G401.6 (cell line): Measurements from ENCODE around the gene JAKMIP2.
"Not testable (repeated sequence)": the region's sequence is repeated elsewhere in the genome, so short reads cannot be mapped to it uniquely, and the experiment has no call there.

Experiments
- FAIRE-seq: peaks from 2 replicates; lab custom pipeline; 2012; peaks lifted over from hg19 to GRCh38; lab: Jason Lieb, UNC

JAKMIP2 gene

DNA sequence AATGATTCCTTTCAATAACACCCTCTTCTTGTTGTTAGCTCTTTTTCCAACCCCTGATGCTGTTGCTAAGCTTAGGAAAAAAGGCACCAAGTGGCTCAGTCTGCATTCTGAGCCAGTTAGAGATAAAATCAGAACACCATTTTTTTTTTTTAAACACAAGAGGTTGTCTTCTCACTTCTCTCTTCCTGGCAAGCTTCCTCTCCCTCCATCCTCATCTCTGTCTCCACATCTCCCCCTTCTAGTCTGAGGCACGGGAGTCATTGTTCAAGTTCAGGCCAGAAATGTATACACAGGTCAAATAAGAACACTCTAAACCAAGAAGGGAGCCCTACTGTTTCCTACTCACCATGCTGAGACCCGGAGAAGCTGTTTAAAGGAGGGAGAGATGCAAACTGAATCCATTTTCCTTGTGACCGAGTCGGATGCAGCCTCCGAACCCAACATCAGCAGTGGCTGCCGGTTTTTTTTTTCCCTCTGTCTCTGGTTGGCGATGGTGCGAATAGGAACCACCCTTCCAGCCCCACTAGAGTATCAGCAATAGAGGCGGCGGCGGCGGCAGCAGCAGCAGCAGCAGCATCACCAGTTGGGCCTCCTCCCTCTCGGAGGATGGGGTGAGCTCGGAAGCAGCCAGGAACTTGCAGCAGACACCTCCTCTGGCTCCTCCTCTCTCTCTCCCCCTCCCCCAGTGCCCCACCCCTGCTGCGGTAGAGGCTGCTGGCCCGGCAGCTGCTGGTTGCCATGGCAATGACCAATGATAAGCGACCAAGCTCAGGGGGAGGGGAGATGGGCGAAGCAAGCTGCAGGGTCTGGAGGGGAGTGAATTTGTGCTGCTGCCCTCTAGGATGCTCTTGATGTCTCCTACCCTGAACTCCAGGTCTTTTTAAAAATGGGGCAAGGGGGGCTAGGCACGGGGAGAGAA lies at the start of gene JAKMIP2:
Gene JAKMIP2, minus strand, starts transcription at position 619 of the 919 bp plus-strand sequence. CDS start 110,922 bp downstream, outside the sequence.
- FAIRE-seq: no peak

DNA sequence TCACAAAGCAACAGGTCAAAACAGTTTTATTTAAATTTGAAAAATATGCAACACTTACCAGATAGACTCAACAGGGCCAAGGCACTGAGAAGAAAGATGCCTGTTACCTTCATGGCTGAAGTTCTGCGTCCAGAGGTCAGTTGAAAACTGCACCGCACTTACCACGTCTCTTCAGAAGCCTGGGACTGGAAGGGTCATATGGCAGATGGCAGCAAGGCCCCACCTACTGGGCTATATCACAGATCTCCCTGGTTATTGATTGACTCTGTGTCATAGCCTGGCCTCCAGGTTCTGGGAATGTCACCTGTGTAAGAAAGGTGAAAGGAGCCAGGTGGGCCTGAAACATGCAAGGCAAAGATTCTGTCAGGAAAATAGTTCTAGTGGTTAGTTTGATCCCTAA lies 48.9 kb upstream of the JAKMIP2 start, which contains the start of gene SPINK1:
Gene SPINK1, minus strand, starts transcription at position 207 of the 400 bp plus-strand sequence. Its CDS starts 94 bp downstream, at position 113.
- FAIRE-seq: no peak

GRCh38 chr5:147830035-147830434 lies 47.5 kb upstream of the JAKMIP2 start:
- no peak for FAIRE-seq

DNA sequence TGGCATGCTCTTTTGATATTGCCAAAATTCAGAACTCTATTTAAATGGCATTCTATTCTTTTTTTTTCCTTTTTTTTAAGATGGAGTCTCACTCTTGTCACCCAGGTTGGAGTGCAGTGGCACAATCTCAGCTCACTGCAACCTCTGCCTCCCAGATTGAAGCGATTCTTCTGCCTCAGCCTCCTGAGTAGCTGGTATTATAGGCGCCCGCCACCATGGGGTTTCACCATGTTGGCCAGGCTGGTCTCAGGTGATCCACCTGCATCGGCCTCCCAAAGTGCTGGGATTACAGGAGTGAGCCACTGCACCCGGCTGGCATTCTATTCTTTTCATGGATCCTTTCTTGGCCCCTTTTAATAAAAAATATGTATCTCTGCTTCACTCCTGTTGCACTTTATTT lies 44.5 kb upstream of the JAKMIP2 start:
- FAIRE-seq: not testable (repeated sequence)

- FAIRE-seq: no peak
Measured at GRCh38 chr5:147826361-147826760, 43.8 kb upstream of the JAKMIP2 start.

GRCh38 chr5:147822686-147823491 lies 40.4 kb upstream of the JAKMIP2 start:
- FAIRE-seq: no peak

DNA sequence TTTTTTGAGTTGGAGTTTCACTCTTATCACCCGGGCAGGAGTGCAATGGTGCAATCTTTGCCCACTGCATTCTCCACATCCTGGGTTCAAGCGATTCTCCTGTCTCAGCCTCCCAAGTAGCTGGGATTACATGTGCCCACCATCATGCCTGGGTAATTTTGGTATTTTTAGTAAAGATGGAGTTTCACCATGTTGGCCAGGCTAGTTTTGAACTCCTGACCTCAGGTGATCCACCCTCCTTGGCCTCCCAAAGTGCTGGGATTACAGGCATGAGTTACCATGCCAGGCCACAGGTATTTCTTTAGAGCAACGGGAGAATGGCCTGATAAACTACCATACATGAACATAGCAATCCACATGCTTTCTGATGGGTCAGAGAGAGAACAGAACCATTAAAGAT lies 39.7 kb upstream of the JAKMIP2 start:
- FAIRE-seq: not testable (repeated sequence)

DNA sequence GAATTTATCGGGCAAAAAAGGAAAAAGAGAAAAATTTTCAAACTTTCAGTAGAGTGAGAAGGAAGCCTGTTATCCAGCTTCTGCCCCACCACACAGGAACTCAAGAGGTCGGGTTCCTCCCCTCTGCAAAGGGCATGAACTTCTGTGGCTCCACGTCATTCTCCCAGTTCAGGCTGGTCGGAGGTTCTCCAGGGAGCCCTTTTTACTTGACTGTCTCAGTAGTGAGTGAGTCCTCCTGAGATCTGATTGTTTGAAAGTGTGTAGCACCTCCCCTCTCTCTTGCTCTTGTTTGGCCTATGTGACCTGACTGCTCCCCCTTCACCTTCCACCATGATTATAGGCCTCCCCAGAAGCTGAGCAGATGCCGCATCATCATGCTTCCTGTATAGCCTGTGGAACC lies 39.2 kb upstream of the JAKMIP2 start:
- FAIRE-seq: no peak

GRCh38 chr5:147819261-147819770 lies 36.8 kb upstream of the JAKMIP2 start:
- no peak for FAIRE-seq

DNA sequence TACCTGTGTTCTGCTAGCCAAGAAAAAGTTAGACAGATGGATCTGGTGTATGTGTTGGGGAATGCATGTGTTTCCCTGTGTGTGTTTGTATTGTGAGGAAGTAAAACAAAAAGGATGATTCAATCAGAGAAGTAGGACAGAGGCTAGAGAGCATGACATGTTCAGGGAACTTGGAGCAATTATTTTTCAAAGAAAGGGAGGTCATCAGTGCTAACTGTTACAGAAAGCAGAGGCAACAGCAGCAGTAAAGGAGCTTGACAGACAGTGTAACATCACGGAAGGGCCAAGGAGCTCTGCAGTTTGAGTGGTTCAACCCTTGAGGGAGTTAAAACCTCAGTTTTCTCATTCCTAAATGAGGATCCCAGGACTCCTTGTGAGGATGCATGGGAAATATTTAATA lies 35.8 kb upstream of the JAKMIP2 start:
- FAIRE-seq: no peak

- no peak for FAIRE-seq
Measured at GRCh38 chr5:147813696-147814095, 31.2 kb upstream of the JAKMIP2 start.

- no peak for FAIRE-seq
Measured at GRCh38 chr5:147809830-147810666, 27.5 kb upstream of the JAKMIP2 start.

- no peak for FAIRE-seq
Measured at GRCh38 chr5:147805030-147805454, 22.5 kb upstream of the JAKMIP2 start.

DNA sequence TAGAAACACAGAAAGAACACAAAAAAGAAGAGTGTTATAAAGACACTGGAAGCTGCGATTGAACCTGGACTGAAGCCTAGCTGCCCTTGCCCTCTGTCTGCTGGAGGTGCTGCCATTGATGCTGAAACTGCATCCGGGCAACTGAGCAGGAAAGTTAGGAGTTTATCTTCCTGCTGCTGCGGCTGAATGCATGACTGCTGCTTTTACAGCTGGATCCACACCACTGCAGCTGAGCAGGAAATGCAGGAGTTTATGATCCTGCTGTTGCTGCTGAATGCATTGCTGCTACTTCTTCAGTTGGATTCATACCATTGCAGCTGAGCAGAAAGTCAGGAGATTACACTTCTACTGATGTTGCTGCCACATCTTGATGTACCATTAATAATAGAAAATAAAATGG lies 21.8 kb upstream of the JAKMIP2 start:
- no peak for FAIRE-seq

- FAIRE-seq: no peak
Measured at GRCh38 chr5:147803926-147804325, 21.4 kb upstream of the JAKMIP2 start.

GRCh38 chr5:147803161-147803560 lies 20.6 kb upstream of the JAKMIP2 start:
- FAIRE-seq: not testable (repeated sequence)

DNA sequence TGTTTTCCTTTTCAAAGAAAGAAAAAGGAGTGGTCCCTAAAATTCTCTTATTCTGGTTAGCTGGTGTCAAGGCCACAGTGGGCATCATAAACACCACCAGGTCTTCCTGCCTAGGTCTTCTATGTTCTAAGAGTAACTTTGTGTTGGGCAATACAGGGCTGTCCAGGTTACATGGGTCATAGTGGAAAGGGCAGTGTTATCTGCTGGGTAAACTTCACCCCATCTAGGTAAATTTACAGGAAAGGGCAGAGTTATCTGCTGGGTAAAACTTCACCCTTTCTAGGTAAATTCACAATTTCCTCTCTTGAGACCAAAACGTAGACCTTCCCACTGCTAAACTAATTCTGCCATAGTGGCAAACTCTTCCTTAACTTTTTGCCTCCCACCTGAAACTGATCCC lies 18.9 kb upstream of the JAKMIP2 start:
- no peak for FAIRE-seq

- FAIRE-seq: no peak
Measured at GRCh38 chr5:147800491-147800890, 18.0 kb upstream of the JAKMIP2 start.

- no peak for FAIRE-seq
Measured at GRCh38 chr5:147796556-147797308, 14.2 kb upstream of the JAKMIP2 start.

- no peak for FAIRE-seq
Measured at GRCh38 chr5:147791181-147791580, 8.7 kb upstream of the JAKMIP2 start.

DNA sequence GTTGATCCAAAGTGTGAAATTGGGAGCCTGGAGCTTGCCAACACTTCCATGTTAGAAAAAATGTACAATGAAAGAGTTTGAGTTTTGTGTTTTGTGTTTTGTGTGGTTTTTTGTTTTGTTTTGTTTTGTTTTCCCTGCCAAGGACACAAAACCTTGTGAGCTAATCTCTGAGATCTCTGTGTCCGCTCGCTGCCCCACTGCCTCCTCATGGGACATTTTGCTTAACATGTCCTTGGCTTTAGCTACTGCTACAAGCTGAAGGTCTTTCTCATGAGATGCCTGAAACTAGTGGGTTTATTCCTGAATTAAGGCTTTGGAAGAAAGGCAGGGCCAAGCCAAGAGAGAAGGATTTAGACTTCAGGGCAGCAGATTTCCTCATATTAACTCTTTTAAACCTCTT lies 7.3 kb upstream of the JAKMIP2 start:
- no peak for FAIRE-seq
